Activated CD4-positive, alpha-beta T cell treated with anti-CD3 and anti-CD28 coated beads, Interleukin-2, amount 10 ng/mL, durations not matched to agents 24 days and 14 days (primary cell): Measurements from ENCODE around the gene DDX17. TPM values are rescaled to one million over a fixed set of nuclear protein-coding genes. Genes with fewer than 3 reads are reported as not detected.
A peak's percentile ranks its signal among the peaks of the same experiment; 100 is the strongest.

Experiments
- DNase-seq: peaks from one replicate; pipeline ENCODE4 v3.0.0; 2022
- H3K27ac Mint-ChIP-seq: one replicate; pipeline ENCODE4 v1.8.0; 2022; ENCODE audit warnings: mild to moderate bottlenecking, mixed read lengths
- H3K27me3 Mint-ChIP-seq: one replicate; pipeline ENCODE4 v1.8.0; 2022; ENCODE audit warnings: mixed read lengths
- H3K36me3 Mint-ChIP-seq: one replicate; pipeline ENCODE4 v1.8.0; 2022; ENCODE audit warnings: low read depth, mild to moderate bottlenecking, mixed read lengths
- H3K4me1 Mint-ChIP-seq: one replicate; pipeline ENCODE4 v1.8.0; 2021; ENCODE audit warnings: mixed read lengths
- H3K4me3 Mint-ChIP-seq: one replicate; pipeline ENCODE4 v1.8.0; 2022; ENCODE audit warnings: mild to moderate bottlenecking, moderate library complexity, mixed read lengths
- H3K9me3 Mint-ChIP-seq: one replicate; pipeline ENCODE4 v1.8.0; 2021; ENCODE audit warnings: mixed read lengths
- intact Hi-C: fragments of 100-400 bp; cut with micrococcal nuclease; formaldehyde crosslinking; loops from one replicate; pipeline ENCODE4 v1.15.1; 2023
- total RNA-seq: library from RNA; stranded (reverse); gene quantifications from 2 replicates; pipeline ENCODE4 v1.2.3, GENCODE V29; 2022

Gene DDX17
- total RNA-seq, 1 donor from 2014 or later = 374 TPM

- Mint-ChIP-seq H3K9me3 (peaks cover 7% of the 10 kb centered on the region), H3K4me3 (peak overlapping the region; percentile 99), H3K4me1 (peaks cover 45% of the 10 kb centered on the region), H3K27me3 (no peaks in the 10 kb centered on the region), H3K27ac (peak overlapping the region; percentile 99), H3K36me3 (peaks cover 47% of the 10 kb centered on the region)
- DNase-seq = no peak
- intact Hi-C loops = loop anchor here (1.0 to 5.0 kb wide), 7 partner anchors 15 to 323 kb away; partner anchors contain the start of genes CBY1, DMC1, FAM227A and GTPBP1
These were observed 482 bp downstream of the DDX17 start for GRCh38 chr22:38505541-38506117.

- Mint-ChIP-seq H3K4me1 (peaks cover 45% of the 10 kb centered on the region), H3K27ac (peak overlapping the region; percentile 98)
These were observed 1.2 kb downstream of the DDX17 start for GRCh38 chr22:38504731-38505540.

DNA sequence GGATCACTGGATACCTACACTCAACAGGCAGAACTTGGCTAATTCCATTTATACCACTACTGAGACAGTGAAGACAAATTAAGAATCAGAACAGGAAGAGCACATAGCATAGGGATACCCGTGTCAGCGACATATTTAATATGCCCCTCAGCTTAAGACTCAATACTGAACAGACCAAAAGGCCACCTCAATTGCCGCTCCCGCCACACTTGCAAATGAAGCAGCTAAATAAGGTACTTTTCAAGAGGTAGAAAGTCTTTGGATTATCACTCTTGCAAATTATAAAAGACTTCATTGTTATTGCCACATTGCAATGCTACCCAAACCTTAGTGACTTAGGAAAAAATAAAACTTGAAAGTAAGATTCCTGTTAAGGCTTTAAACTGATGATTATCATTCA lies 3.1 kb downstream of the DDX17 start:
- Mint-ChIP-seq H3K36me3 (peaks cover 69% of the 10 kb centered on the region), H3K27ac (peak overlapping the region; percentile 40), H3K4me3 (peak overlapping the region; percentile 99), H3K27me3 (no peaks in the 10 kb centered on the region), H3K4me1 (peaks cover 56% of the 10 kb centered on the region), H3K9me3 (peaks cover 7% of the 10 kb centered on the region)
- intact Hi-C loops = no loop called here
- DNase-seq = no peak

More at GRCh38 chr22:38504731-38505540, 1.2 kb downstream of the DDX17 start:
- H3K36me3 Mint-ChIP-seq = peaks cover 53% of the 10 kb centered on the region
- H3K4me3 Mint-ChIP-seq = peak overlapping the region; percentile 99
- intact Hi-C loops = loop anchor here (2.0 to 5.0 kb wide), 3 partner anchors 106 to 323 kb away; partner anchors contain the start of genes GTPBP1 and PLA2G6
- peaks cover 7% of the 10 kb centered on the region for H3K9me3 Mint-ChIP-seq
- DNase-seq = peak; percentile 86
- no peaks in the 10 kb centered on the region for H3K27me3 Mint-ChIP-seq

DNA sequence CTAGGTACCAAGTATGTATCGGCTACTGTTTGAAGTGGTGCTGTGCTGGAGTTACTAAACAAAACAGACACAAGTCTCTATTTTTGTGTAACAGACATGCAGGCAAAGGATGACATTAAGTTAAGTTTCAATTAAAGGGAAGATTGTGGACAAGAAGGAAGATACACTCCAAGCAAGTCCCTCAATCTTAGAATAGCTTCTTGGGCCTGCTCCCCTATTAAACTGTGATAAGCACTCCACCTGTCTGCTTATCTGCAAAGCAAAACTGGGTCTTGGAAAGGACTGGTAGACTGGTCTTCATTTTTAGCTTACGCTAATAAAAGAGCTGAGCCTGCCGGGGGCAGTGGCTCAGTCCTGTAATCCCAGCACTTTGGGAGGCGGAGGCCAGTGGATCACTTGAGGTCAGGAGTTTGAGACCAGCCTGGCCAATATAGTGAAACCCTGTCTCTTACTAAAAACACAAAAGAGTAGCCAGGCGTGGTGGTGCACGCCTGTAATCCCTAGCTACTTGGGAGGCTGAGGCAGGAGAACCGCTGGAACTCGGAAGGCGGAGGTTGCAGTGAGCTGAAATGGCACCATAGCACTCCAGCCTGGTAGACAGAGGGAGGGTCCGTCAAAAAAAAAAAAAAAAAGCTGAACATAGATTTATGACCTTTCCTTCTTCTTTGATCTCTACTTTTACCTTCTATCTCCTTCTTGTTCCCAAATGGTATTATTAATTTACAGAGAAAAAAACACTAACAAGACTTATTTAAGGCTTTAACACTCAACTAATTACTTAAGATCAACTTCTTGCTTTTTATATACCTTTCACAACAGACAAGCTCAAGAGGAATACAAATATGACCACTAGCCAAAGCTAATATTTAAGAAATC lies 4.1 kb downstream of the DDX17 start:
- Mint-ChIP-seq H3K4me3 (peak overlapping the region; percentile 99), H3K27ac (no peak overlapping the region), H3K9me3 (peaks cover 4% of the 10 kb centered on the region), H3K4me1 (peaks cover 59% of the 10 kb centered on the region), H3K27me3 (no peaks in the 10 kb centered on the region), H3K36me3 (peaks cover 74% of the 10 kb centered on the region)
- no peak for DNase-seq
- intact Hi-C loops = no loop called here

GRCh38 chr22:38497869-38498268 lies 8.2 kb downstream of the DDX17 start:
- Mint-ChIP-seq H3K27me3 (no peaks in the 10 kb centered on the region), H3K9me3 (no peaks in the 10 kb centered on the region), H3K4me3 (no peak overlapping the region), H3K4me1 (peaks cover 44% of the 10 kb centered on the region), H3K36me3 (peaks cover 80% of the 10 kb centered on the region), H3K27ac (no peak overlapping the region)
- DNase-seq = no peak
- intact Hi-C loops = no loop called here

DNA sequence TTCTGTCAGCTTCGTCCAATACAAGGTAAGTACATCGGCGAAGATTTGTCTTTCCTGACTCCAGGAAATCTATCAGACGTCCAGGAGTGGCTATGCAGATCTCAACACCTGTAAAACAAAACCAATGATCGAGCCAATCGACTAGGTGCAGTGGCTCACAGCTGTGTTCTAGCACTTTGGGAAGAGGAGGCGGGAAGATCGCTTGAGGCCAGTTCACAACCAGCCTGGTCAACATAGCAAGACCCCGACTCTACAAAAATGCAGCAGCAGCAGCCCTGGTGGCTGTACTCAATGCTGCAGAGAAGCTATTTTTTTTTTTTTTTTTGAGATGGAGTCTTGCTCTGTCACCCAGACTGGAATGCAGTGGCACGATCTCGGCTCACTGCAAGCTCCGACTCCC lies 11.2 kb downstream of the DDX17 start:
- Mint-ChIP-seq H3K36me3 (peaks cover 75% of the 10 kb centered on the region), H3K4me3 (no peak overlapping the region), H3K27ac (peak overlapping the region; percentile 37), H3K9me3 (no peaks in the 10 kb centered on the region), H3K27me3 (no peaks in the 10 kb centered on the region), H3K4me1 (peaks cover 38% of the 10 kb centered on the region)
- intact Hi-C loops = no loop called here
- DNase-seq = no peak

- Mint-ChIP-seq H3K36me3 (peaks cover 77% of the 10 kb centered on the region), H3K27ac (peak overlapping the region; percentile 37), H3K27me3 (no peaks in the 10 kb centered on the region), H3K4me3 (no peak overlapping the region), H3K4me1 (peaks cover 40% of the 10 kb centered on the region), H3K9me3 (no peaks in the 10 kb centered on the region)
- DNase-seq = no peak
- intact Hi-C loops = no loop called here
These were observed 11.6 kb downstream of the DDX17 start for GRCh38 chr22:38494498-38494897.

GRCh38 chr22:38491707-38492348 lies 14.3 kb downstream of the DDX17 start:
- H3K36me3 Mint-ChIP-seq = peaks cover 79% of the 10 kb centered on the region
- peaks cover 34% of the 10 kb centered on the region for H3K4me1 Mint-ChIP-seq
- no peak overlapping the region for H3K27ac Mint-ChIP-seq
- no peak overlapping the region for H3K4me3 Mint-ChIP-seq
- H3K9me3 Mint-ChIP-seq = no peaks in the 10 kb centered on the region
- intact Hi-C loops = loop anchor here (2.0 kb wide), 1 partner anchor 15 kb away; the partner anchor contains the start of gene DDX17
- no peak for DNase-seq
- H3K27me3 Mint-ChIP-seq = no peaks in the 10 kb centered on the region

GRCh38 chr22:38490915-38491314 lies 15.2 kb downstream of the DDX17 start:
- H3K9me3 Mint-ChIP-seq = no peaks in the 10 kb centered on the region
- H3K36me3 Mint-ChIP-seq = peaks cover 81% of the 10 kb centered on the region
- H3K27me3 Mint-ChIP-seq = no peaks in the 10 kb centered on the region
- H3K27ac Mint-ChIP-seq = peak overlapping the region; percentile 84
- peaks cover 35% of the 10 kb centered on the region for H3K4me1 Mint-ChIP-seq
- intact Hi-C loops = loop anchor here (2.0 kb wide), 1 partner anchor 16 kb away; the partner anchor contains the start of gene DDX17
- DNase-seq = no peak
- H3K4me3 Mint-ChIP-seq = no peak overlapping the region

DNA sequence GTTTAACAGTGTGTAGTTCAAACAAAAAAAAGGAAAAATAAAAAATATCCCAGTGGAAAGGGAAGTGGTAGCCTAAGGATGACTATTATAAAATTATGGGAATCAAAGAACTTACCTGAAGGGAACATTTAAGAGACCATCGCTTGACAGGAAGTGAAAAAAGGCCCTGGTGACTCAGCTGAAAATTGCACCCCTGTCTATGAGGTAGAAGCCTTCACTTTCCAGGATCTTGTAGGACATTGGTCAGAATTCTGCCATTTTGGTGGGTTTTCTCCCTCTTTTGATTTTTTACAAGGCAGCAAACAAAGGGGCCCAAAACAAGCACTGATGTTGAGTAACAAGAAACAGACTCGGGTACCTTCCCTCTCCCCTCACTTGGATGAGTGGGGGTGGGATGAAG lies 15.6 kb downstream of the DDX17 start:
- H3K4me1 Mint-ChIP-seq = peaks cover 36% of the 10 kb centered on the region

GRCh38 chr22:38489561-38490145 lies 16.5 kb downstream of the DDX17 start:
- Mint-ChIP-seq H3K4me3 (peak overlapping the region; percentile 19), H3K36me3 (peaks cover 83% of the 10 kb centered on the region), H3K27me3 (no peaks in the 10 kb centered on the region), H3K4me1 (peaks cover 36% of the 10 kb centered on the region), H3K27ac (peak overlapping the region; percentile 48), H3K9me3 (no peaks in the 10 kb centered on the region)
- intact Hi-C loops = loop anchor here (2.0 kb wide), 1 partner anchor 17 kb away; the partner anchor contains the start of gene DDX17
- DNase-seq = no peak

More for the DNA sequence above, 15.6 kb downstream of the DDX17 start:
- no peak for DNase-seq
- H3K27me3 Mint-ChIP-seq = no peaks in the 10 kb centered on the region
- H3K27ac Mint-ChIP-seq = peak overlapping the region; percentile 84
- H3K9me3 Mint-ChIP-seq = no peaks in the 10 kb centered on the region
- peaks cover 82% of the 10 kb centered on the region for H3K36me3 Mint-ChIP-seq
- H3K4me3 Mint-ChIP-seq = no peak overlapping the region
- intact Hi-C loops = loop anchor here (2.0 kb wide), 1 partner anchor 16 kb away; the partner anchor contains the start of gene DDX17

DNA sequence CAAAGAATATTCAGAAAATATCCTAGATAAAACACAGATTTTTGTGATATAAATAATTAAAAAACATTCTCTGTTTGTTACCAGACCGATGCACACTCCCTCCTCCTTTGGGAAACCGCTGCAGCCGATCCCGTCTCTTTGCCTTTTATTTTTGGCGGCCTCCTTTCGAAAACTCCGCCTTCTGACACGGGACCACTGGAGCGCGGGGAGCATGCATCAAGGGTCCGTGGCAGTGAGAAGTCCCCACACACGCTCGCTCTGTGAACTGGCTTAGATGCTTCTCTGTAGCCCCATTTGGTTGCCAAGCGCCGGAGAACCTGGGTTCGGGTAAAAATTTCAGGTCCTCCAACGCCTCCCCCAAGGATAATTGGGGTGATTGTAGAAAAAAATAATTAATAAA lies 17.0 kb downstream of the DDX17 start:
- Mint-ChIP-seq H3K4me1 (peaks cover 37% of the 10 kb centered on the region), H3K27ac (no peak overlapping the region), H3K9me3 (no peaks in the 10 kb centered on the region), H3K4me3 (no peak overlapping the region), H3K27me3 (no peaks in the 10 kb centered on the region), H3K36me3 (peaks cover 83% of the 10 kb centered on the region)
- DNase-seq = no peak
- intact Hi-C loops = no loop called here

- no peak for DNase-seq
- peaks cover 82% of the 10 kb centered on the region for H3K36me3 Mint-ChIP-seq
- H3K27ac Mint-ChIP-seq = peak overlapping the region; percentile 76
- no peak overlapping the region for H3K4me3 Mint-ChIP-seq
- peaks cover 37% of the 10 kb centered on the region for H3K4me1 Mint-ChIP-seq
- intact Hi-C loops = no loop called here
- no peaks in the 10 kb centered on the region for H3K9me3 Mint-ChIP-seq
- H3K27me3 Mint-ChIP-seq = no peaks in the 10 kb centered on the region
These were observed 18.2 kb downstream of the DDX17 start for GRCh38 chr22:38487946-38488345.
